Mucosa of descending colon (tissue), 3 donors: Measurements from ENCODE around the gene ARHGEF38. TPM values are rescaled to one million over a fixed set of nuclear protein-coding genes. Genes with fewer than 3 reads are reported as not detected.

Source experiments
- ATAC-seq: fragments of 200-7000 bp; cut with Tn5 transposase; one replicate; pipeline ENCODE4 v1.9.1; 2020; ENCODE audit warnings: mild to moderate bottlenecking, moderate library complexity
- DNase-seq, 3 donors: peaks; one replicate each; pipeline ENCODE4 v3.0.0-alpha.2; 2020
- H3K36me3 ChIP-seq: fragments of 200-600 bp; one replicate; pipeline ENCODE4 v1.8.0; 2021; ENCODE audit warnings: low read depth, mild to moderate bottlenecking
- H3K4me1 ChIP-seq: fragments of 200-600 bp; one replicate; pipeline ENCODE4 v1.8.0; 2021; ENCODE audit warnings: low read depth, mild to moderate bottlenecking
- H3K4me3 ChIP-seq: fragments of 200-600 bp; one replicate; pipeline ENCODE4 v1.8.0; 2021; ENCODE audit warnings: mild to moderate bottlenecking
- H3K9me3 ChIP-seq: fragments of 200-600 bp; one replicate; pipeline ENCODE4 v1.8.0; 2021; ENCODE audit warnings: mild to moderate bottlenecking
- intact Hi-C, 2 donors: fragments of 100-400 bp; cut with DNase I in 1 of 2; cut with micrococcal nuclease in 1 of 2; formaldehyde crosslinking; loops; one replicate each; pipeline versions ENCODE4 v1.11.0 to v1.11.1; 2022; cut with DNase I, micrococcal nuclease
- total RNA-seq, 3 donors: library from RNA; stranded (reverse); fragmentation: NEBNext Ultra II Directional in 2 of 3; extraction: Animal tissue kit (Norgen Biotek cat#: 25700) in 2 of 3; gene quantifications; one replicate each; pipeline versions ENCODE4 v1.2.1 to v1.2.4, GENCODE V29; 2021 to 2023
- TF ChIP-seq, protein P1 (sequence below): fragments of 200-600 bp; IDR thresholded peaks from one replicate; pipeline ENCODE4 v1.8.0; 2022; ENCODE audit warnings: antibody characterized with exemption, mild to moderate bottlenecking
- donor health status: DM: no; HTN: no; CAD: no; lungs with moderate emphysema.
- donor health status: DM: no; HTN: no; CAD: no.
- donor health status: DM: no; HTN: yes; CAD: no.

ARHGEF38 gene
- total RNA-seq, 3 donors from 2014 or later, result 6.1 to 21.1 (median 17.8) TPM

DNA sequence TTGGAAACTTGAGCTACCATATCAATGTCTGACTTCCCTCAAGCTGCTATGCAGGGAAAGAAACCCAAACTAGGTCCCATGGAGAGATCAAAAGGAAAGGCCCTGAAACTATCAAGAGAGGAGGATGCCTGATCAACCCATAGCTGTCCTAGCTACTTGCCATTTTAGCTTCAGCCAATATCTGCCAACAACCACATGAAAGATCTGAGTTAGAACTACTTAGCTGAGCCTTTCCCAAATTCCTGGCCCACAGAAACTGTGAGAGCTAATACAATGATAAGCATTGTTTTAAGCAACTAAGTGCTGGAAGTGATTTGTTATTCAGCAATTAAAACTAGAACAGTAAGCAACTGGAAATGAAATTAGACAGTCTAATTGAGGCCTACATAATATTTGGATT lies 6.3 kb upstream of the ARHGEF38 start:
- peaks cover 17% of the 10 kb centered on the region for H3K4me1 ChIP-seq
- H3K4me3 ChIP-seq, result no peak overlapping the region
- no peaks in the 10 kb centered on the region for H3K9me3 ChIP-seq
- TF ChIP-seq, protein P1, sequence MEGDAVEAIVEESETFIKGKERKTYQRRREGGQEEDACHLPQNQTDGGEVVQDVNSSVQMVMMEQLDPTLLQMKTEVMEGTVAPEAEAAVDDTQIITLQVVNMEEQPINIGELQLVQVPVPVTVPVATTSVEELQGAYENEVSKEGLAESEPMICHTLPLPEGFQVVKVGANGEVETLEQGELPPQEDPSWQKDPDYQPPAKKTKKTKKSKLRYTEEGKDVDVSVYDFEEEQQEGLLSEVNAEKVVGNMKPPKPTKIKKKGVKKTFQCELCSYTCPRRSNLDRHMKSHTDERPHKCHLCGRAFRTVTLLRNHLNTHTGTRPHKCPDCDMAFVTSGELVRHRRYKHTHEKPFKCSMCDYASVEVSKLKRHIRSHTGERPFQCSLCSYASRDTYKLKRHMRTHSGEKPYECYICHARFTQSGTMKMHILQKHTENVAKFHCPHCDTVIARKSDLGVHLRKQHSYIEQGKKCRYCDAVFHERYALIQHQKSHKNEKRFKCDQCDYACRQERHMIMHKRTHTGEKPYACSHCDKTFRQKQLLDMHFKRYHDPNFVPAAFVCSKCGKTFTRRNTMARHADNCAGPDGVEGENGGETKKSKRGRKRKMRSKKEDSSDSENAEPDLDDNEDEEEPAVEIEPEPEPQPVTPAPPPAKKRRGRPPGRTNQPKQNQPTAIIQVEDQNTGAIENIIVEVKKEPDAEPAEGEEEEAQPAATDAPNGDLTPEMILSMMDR, result no peak
- H3K36me3 ChIP-seq, result no peaks in the 10 kb centered on the region
- intact Hi-C loops, result no loop called here
- ATAC-seq (no peak), DNase-seq (no peak)

DNA sequence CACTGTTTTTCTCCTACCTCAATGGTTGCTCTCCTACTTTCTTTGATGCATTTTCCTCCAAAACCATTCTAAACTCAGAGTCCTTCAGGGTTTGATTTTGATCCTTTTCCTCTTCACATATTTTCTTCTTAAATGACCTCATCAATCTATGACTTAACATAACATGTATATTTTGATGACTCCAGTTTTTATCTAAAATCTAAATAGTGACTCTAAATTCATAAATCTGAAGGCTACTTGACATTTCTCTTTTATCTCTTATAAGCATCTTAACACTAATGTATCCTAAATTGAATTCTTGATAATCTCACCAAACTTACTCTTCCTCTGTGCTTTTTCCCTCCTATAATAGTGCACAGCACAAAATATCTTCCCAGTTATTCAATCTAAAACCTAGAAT lies 4.7 kb upstream of the ARHGEF38 start:
- Histone ChIP-seq H3K9me3 (no peaks in the 10 kb centered on the region), H3K36me3 (no peaks in the 10 kb centered on the region), H3K4me1 (peaks cover 23% of the 10 kb centered on the region), H3K4me3 (no peak overlapping the region)
- DNase-seq, result no peak
- TF ChIP-seq, protein P1, result no peak
- intact Hi-C loops, result no loop called here
- ATAC-seq, result no peak

DNA sequence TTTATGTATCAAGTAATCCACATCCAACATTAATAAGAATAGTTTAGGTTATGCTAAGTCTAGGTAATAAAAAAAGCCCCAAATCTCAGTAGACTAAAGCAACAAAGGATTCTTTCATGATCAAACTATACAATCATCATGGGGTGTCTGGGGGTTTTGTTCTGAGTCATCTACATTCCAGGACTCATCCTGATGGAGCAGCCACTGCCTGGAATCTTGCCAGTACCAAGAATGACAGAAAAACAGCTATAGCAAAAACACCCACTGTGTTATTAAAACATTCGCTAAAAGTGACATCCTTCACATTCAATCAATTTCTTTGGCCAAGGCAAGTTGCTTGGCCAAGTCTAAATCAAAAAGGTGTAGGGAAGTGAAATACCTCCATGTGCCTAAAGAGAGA lies 3.9 kb upstream of the ARHGEF38 start:
- no peak for DNase-seq
- no peaks in the 10 kb centered on the region for H3K9me3 ChIP-seq
- H3K4me3 ChIP-seq, result no peak overlapping the region
- TF ChIP-seq, protein P1, result no peak
- ATAC-seq, result no peak
- H3K36me3 ChIP-seq, result no peaks in the 10 kb centered on the region
- intact Hi-C loops, result no loop called here
- peaks cover 23% of the 10 kb centered on the region for H3K4me1 ChIP-seq

DNA sequence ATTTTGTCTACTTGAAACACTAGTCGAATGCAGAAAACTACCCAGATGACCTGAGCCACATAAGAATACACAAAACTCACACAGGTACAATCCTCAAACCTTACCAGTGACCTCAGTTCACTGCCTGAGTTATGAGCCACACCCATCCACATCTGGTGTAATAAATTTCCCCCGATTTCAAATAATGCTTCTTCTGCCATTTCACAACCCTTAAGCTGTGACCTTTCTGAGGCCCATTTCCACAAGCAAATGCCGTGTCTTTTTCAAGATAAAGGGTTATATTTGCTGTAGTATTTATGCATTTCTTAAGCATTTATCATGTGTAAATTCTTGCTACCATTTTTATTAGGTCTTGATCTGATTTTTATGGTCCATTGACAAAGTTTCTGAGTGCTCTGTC lies 1.8 kb upstream of the ARHGEF38 start:
- ATAC-seq, result peak; percentile 28
- no peak overlapping the region for H3K4me3 ChIP-seq
- intact Hi-C loops, result no loop called here
- H3K9me3 ChIP-seq, result no peaks in the 10 kb centered on the region
- no peaks in the 10 kb centered on the region for H3K36me3 ChIP-seq
- TF ChIP-seq, protein P1, result no peak
- peak in 1 of 3 donors; percentile 37 for DNase-seq
- peaks cover 9% of the 10 kb centered on the region for H3K4me1 ChIP-seq

DNA sequence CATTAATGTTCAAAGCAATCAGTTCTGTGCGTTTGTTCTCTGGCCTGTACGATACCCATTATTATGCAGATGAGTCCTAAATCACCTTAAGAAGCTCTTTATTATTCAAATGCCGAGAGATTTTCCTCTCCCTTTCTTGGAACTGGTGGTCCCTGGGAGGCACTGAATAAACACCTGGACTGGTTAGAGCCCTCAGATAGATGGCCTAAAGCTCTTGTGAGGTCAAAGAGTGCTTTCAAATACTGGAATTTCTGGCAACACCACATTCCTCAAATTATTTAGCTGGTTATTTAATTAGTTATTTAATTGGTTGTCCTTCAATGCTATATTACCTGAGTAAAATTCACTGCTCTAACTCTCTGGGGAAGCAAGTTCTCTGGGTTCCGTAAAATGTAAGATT lies 3.0 kb downstream of the ARHGEF38 start:
- peaks cover 9% of the 10 kb centered on the region for H3K4me1 ChIP-seq
- no peak overlapping the region for H3K4me3 ChIP-seq
- no peaks in the 10 kb centered on the region for H3K9me3 ChIP-seq
- intact Hi-C loops, result no loop called here
- H3K36me3 ChIP-seq, result no peaks in the 10 kb centered on the region
- TF ChIP-seq, protein P1, result no peak
- DNase-seq (no peak), ATAC-seq (no peak)

DNA sequence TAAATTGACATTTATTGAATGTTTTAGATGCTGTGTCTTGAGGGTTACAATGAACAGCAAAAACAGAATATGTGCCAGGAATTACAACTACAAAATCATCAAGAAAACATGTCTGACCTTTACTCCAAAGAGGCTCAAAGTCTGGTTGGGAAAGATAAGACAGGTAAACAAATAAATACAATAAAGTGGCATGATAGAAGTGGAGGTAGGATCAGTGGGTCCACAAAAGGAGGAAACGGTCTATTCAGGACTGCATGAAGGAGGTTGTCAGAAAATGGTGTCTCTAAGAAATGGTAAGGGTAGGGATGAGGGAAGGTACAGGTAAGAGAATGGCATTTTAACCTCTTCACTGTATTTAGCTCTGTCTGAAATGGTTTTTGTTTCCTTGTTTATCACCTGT lies 3.8 kb downstream of the ARHGEF38 start:
- intact Hi-C loops, result no loop called here
- TF ChIP-seq, protein P1, result no peak
- H3K4me1 ChIP-seq, result peaks cover 4% of the 10 kb centered on the region
- DNase-seq (no peak), ATAC-seq (no peak)
- no peaks in the 10 kb centered on the region for H3K9me3 ChIP-seq
- H3K36me3 ChIP-seq, result no peaks in the 10 kb centered on the region
- H3K4me3 ChIP-seq, result no peak overlapping the region
